Nephron (organoid): ENCODE results near the gene BTG2.
"Not testable (repeated sequence)": the region's sequence is repeated elsewhere in the genome, so short reads cannot be mapped to it uniquely, and the experiment has no call there.

Source experiments
- H3K27ac Mint-ChIP-seq, 3 experiments: 2 replicates each; pipeline ENCODE4 v1.8.0; 2020; ENCODE audit warnings: mixed read lengths in 3 of 3, mild to moderate bottlenecking in 2 of 3, moderate library complexity in 1 of 3
- H3K27me3 Mint-ChIP-seq: 2 replicates; pipeline ENCODE4 v1.8.0; 2021; ENCODE audit warnings: low read depth, mild to moderate bottlenecking, moderate library complexity, mixed read lengths
- H3K36me3 Mint-ChIP-seq: 2 replicates; pipeline ENCODE4 v1.8.0; 2020; ENCODE audit warnings: low read depth, mixed read lengths
- H3K4me1 Mint-ChIP-seq: 2 replicates; pipeline ENCODE4 v1.8.0; 2020; ENCODE audit warnings: mixed read lengths
- H3K4me3 Mint-ChIP-seq, 3 experiments: 2 replicates each; pipeline ENCODE4 v1.8.0; 2020; ENCODE audit warnings: mild to moderate bottlenecking in 3 of 3, mixed read lengths in 3 of 3, moderate library complexity in 2 of 3
- H3K9me3 Mint-ChIP-seq: 2 replicates; pipeline ENCODE4 v1.8.0; 2020; ENCODE audit warnings: mixed read lengths
- TF ChIP-seq, protein P1 (sequence below), 3 experiments: fragments of 200-600 bp; sonication (generic); IDR thresholded peaks; one replicate each; pipeline ENCODE4 v1.5.0; 2021; ENCODE audit warnings: antibody characterized with exemption in 3 of 3; ENCODE audit not compliant: unreplicated experiment in 3 of 3

Gene BTG2

GRCh38 chr1:203306965-203307541 lies 1.7 kb downstream of the BTG2 start:
- Mint-ChIP-seq H3K27ac (peak overlapping the region; percentile 82 to 87 (median 82)), H3K4me3 (peak overlapping the region; percentile 80 to 92 (median 90)), H3K9me3 (no peaks in the 10 kb centered on the region), H3K36me3 (peaks cover 28% of the 10 kb centered on the region), H3K27me3 (no peaks in the 10 kb centered on the region), H3K4me1 (peaks cover 55% of the 10 kb centered on the region)
- TF ChIP-seq, protein P1, sequence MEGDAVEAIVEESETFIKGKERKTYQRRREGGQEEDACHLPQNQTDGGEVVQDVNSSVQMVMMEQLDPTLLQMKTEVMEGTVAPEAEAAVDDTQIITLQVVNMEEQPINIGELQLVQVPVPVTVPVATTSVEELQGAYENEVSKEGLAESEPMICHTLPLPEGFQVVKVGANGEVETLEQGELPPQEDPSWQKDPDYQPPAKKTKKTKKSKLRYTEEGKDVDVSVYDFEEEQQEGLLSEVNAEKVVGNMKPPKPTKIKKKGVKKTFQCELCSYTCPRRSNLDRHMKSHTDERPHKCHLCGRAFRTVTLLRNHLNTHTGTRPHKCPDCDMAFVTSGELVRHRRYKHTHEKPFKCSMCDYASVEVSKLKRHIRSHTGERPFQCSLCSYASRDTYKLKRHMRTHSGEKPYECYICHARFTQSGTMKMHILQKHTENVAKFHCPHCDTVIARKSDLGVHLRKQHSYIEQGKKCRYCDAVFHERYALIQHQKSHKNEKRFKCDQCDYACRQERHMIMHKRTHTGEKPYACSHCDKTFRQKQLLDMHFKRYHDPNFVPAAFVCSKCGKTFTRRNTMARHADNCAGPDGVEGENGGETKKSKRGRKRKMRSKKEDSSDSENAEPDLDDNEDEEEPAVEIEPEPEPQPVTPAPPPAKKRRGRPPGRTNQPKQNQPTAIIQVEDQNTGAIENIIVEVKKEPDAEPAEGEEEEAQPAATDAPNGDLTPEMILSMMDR (IDR thresholded peaks at IDR 0.05; ENCODE audit: unreplicated experiment in 3 of 3): no peak

DNA sequence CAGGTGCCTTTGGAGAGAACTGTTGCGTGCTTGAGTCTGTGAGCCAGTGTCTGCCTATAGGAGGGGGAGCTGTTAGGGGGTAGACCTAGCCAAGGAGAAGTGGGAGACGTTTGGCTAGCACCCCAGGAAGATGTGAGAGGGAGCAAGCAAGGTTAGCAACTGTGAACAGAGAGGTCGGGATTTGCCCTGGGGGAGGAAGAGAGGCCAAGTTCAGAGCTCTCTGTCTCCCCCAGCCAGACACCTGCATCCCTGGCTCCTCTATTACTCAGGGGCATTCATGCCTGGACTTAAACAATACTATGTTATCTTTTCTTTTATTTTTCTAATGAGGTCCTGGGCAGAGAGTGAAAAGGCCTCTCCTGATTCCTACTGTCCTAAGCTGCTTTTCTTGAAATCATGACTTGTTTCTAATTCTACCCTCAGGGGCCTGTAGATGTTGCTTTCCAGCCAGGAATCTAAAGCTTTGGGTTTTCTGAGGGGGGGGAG lies 2.4 kb downstream of the BTG2 start:
- H3K36me3 Mint-ChIP-seq: peaks cover 28% of the 10 kb centered on the region
- peak overlapping the region; percentile 80 to 92 (median 90) for H3K4me3 Mint-ChIP-seq
- H3K4me1 Mint-ChIP-seq: peaks cover 55% of the 10 kb centered on the region
- H3K27ac Mint-ChIP-seq: peak overlapping the region; percentile 82 to 87 (median 82)
- TF ChIP-seq, protein P1 (IDR thresholded peaks at IDR 0.05; ENCODE audit: unreplicated experiment in 3 of 3): no peak
- no peaks in the 10 kb centered on the region for H3K27me3 Mint-ChIP-seq
- H3K9me3 Mint-ChIP-seq: no peaks in the 10 kb centered on the region

DNA sequence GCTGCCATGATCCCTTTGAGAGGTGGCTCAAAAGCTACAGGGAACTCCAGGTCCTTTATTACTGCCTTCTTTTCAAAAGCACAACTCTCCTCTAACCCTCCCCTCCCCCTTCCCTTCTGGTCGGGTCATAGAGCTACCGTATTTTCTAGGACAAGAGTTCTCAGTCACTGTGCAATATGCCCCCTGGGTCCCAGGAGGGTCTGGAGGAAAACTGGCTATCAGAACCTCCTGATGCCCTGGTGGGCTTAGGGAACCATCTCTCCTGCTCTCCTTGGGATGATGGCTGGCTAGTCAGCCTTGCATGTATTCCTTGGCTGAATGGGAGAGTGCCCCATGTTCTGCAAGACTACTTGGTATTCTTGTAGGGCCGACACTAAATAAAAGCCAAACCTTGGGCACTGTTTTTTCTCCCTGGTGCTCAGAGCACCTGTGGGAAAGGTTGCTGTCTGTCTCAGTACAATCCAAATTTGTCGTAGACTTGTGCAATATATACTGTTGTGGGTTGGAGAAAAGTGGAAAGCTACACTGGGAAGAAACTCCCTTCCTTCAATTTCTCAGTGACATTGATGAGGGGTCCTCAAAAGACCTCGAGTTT lies 3.1 kb downstream of the BTG2 start:
- H3K27ac Mint-ChIP-seq: peak overlapping the region; percentile 82 to 87 (median 82)
- H3K9me3 Mint-ChIP-seq: no peaks in the 10 kb centered on the region
- TF ChIP-seq, protein P1 (IDR thresholded peaks at IDR 0.05; ENCODE audit: unreplicated experiment in 3 of 3): no peak
- peaks cover 28% of the 10 kb centered on the region for H3K36me3 Mint-ChIP-seq
- H3K27me3 Mint-ChIP-seq: no peaks in the 10 kb centered on the region
- H3K4me1 Mint-ChIP-seq: peaks cover 52% of the 10 kb centered on the region
- H3K4me3 Mint-ChIP-seq: peak overlapping the region; percentile 80 to 92 (median 90)

DNA sequence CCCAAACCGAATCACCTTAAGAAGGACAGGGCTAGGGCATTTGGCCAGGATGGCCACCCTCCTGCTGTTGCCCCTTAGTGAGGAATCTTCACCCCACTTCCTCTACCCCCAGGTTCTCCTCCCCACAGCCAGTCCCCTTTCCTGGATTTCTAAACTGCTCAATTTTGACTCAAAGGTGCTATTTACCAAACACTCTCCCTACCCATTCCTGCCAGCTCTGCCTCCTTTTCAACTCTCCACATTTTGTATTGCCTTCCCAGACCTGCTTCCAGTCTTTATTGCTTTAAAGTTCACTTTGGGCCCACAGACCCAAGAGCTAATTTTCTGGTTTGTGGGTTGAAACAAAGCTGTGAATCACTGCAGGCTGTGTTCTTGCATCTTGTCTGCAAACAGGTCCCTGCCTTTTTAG lies 3.6 kb downstream of the BTG2 start:
- Mint-ChIP-seq H3K27me3 (no peaks in the 10 kb centered on the region), H3K4me1 (peaks cover 47% of the 10 kb centered on the region), H3K4me3 (peak overlapping the region; percentile 80 to 92 (median 90)), H3K36me3 (peaks cover 28% of the 10 kb centered on the region), H3K9me3 (no peaks in the 10 kb centered on the region), H3K27ac (peak overlapping the region; percentile 77 to 87 (median 82))
- TF ChIP-seq, protein P1 (IDR thresholded peaks at IDR 0.05; ENCODE audit: unreplicated experiment in 3 of 3): no peak

GRCh38 chr1:203311368-203312301 lies 6.3 kb downstream of the BTG2 start:
- no peaks in the 10 kb centered on the region for H3K27me3 Mint-ChIP-seq
- peaks cover 43% of the 10 kb centered on the region for H3K4me1 Mint-ChIP-seq
- H3K4me3 Mint-ChIP-seq: no peak overlapping the region
- peak overlapping the region in 1 of 3 experiments; percentile 41 for H3K27ac Mint-ChIP-seq
- H3K9me3 Mint-ChIP-seq: no peaks in the 10 kb centered on the region
- TF ChIP-seq, protein P1 (IDR thresholded peaks at IDR 0.05; ENCODE audit: unreplicated experiment in 3 of 3): no peak
- H3K36me3 Mint-ChIP-seq: peaks cover 28% of the 10 kb centered on the region

DNA sequence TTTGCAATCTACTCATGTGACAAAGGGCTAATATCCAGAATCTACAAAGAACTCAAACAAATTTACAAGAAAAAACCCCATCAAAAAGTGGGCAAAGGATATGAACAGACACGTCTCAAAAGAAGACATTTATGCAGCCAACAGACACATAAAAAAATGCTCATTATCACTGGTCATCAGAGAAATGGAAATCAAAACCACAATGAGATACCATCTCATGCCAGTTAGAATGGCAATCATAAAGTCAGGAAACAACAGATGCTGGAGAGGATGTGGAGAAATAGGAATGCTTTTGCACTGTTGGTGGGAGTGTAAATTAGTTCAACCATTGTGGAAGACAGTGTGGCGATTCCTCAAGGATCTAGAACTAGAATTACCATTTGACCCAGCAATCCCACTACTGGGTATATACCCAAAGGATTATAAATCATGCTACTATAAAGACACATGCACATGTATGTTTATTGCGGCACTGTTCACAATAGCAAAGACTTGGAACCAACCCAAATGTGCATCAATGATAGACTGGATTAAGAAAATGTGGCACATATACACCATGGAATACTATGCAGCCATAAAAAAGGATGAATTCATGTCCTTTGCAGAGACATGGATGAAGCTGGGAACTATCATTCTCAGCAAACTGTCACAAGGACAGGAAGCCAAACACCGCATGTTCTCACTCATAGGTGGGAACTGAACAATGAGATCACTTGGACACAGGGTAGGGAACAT lies 8.9 kb downstream of the BTG2 start:
- Mint-ChIP-seq H3K4me1 (peaks cover 33% of the 10 kb centered on the region), H3K27ac (peak overlapping the region in 1 of 3 experiments; percentile 68), H3K36me3 (peaks cover 12% of the 10 kb centered on the region)
- not testable (repeated sequence) for H3K4me3 Mint-ChIP-seq, H3K9me3 Mint-ChIP-seq, H3K27me3 Mint-ChIP-seq
